LNCAP (cell line): Measurements from ENCODE around the gene DCLK2.

Experiments used
- TF ChIP-seq, protein P1 (sequence below): fragments of 450-650 bp; IDR thresholded peaks from 2 replicates; pipeline ENCODE4 v1.5.1; 2017; ENCODE audit warnings: mild to moderate bottlenecking

Gene DCLK2

DNA sequence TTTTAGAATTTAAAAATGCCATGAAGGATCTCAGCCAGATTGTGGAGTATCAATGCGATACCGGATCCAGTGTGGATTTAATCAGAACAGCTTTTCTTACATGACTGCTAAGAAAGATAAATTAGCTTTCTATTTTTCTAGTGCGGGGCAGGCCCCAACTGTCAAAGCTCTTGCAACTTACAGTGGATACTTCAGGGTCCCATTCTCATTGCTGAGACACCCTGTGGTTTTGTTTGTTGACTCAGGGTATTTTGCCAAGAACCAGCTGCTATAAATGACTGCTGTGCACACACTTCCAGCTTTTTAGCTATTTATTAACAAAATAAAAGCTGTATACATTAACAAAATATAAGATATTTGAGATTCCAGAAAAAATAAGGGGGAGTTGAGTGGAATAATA is 166.4 kb downstream of the DCLK2 start:
- TF ChIP-seq, protein P1, sequence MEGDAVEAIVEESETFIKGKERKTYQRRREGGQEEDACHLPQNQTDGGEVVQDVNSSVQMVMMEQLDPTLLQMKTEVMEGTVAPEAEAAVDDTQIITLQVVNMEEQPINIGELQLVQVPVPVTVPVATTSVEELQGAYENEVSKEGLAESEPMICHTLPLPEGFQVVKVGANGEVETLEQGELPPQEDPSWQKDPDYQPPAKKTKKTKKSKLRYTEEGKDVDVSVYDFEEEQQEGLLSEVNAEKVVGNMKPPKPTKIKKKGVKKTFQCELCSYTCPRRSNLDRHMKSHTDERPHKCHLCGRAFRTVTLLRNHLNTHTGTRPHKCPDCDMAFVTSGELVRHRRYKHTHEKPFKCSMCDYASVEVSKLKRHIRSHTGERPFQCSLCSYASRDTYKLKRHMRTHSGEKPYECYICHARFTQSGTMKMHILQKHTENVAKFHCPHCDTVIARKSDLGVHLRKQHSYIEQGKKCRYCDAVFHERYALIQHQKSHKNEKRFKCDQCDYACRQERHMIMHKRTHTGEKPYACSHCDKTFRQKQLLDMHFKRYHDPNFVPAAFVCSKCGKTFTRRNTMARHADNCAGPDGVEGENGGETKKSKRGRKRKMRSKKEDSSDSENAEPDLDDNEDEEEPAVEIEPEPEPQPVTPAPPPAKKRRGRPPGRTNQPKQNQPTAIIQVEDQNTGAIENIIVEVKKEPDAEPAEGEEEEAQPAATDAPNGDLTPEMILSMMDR, result no peak

DNA sequence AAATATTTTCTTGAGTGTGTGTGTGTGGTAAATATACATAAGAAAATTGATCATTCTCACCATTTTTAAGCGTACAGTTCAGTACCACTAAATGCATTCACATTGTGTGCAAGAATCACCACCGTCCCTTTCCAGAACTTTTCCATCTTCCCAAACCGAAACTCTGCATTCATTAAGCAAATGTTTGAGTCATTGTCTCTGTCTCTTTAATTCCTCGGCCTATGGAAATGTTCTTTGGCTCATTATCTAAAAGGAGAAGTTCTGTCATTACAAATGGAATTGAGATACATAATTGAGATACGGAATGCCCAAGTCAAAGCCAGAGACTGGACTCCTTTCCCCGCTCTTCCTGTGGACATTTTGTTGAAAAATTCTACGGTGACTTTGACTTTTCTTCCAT is 168.9 kb downstream of the DCLK2 start:
- TF ChIP-seq, protein P1, result no peak

DNA sequence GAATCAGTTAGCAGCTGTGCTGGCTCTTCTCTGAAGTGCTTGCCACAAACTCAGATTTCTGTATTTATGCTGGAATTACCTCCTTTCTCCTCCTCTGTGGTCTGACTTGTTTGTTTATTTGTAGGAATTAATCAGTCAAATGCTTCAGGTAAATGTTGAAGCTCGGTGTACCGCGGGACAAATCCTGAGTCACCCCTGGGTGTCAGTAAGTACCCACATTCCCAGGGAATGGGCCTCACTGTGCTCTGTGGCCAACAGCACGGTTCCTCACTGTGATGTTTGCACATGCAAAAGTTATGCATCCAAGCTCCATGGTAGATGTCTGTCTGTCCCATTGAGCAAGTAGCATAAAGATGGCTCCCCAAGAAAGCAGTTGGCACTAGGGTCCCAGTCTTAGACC is 169.9 kb downstream of the DCLK2 start:
- TF ChIP-seq, protein P1, result no peak

- TF ChIP-seq, protein P1, result no peak
Measured at GRCh38 chr4:150250293-150250997, 172.2 kb downstream of the DCLK2 start.

- TF ChIP-seq, protein P1, result no peak
Measured at GRCh38 chr4:150250998-150251651, 172.9 kb downstream of the DCLK2 start.

DNA sequence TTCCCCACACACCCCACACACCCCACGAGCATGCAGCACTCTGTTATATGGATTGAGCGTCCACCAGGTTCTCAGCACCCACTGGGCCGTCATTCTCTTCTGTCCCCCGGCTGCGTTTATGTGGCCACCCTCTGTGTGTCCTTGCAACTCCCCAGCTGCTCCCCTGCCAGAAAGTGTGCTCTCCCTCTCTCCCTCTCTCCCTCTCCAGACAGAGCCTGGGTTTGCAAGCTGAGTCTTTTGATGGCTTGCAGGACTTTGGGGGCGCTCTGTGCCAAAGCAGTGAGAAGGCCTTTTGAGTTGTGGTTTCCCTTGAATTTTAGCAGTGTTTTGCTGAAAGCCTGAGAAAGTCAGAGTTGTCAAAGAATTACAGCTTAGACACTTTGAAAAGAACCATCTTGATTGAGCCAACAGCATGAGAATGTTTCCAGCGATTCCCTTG is 173.5 kb downstream of the DCLK2 start:
- TF ChIP-seq, protein P1, result no peak

GRCh38 chr4:150252306-150252705 is 174.1 kb downstream of the DCLK2 start:
- TF ChIP-seq, protein P1, result no peak
